ENCODE measurements around the gene TOR1A. TPM values are rescaled to one million over a fixed set of nuclear protein-coding genes. Genes with fewer than 3 reads are reported as not detected.

TOR1A gene
- total and polyA plus RNA-seq, 2 experiments from 2014 or later: 73.6 to 101 TPM

DNA sequence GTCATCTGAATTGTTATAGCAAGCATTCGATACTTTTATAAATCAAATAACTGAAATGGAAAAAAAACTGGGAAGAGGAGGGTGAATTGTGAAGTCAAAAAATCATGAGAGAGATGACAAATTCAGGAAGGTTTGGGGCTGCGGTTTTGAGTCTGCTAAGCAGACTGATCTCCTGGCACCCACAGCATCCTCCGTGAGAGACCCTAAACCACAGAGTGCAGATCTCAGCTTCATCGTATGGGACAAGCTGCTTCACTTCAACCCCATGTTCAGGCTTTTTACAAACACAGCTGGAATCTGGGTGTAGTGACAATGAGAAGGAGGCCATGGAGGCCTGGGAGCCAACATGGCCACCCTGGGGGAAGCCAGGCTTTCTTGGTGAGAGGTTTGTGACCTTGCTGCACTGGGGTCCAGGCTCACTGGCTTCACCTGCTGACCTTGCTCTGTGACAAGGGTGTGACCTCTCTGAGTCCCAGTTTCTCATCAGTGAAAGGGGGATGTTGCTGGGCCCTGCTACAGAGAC, 30.7 kb upstream of the TOR1A start:
- H3K4me2 ChIP-seq (ENCODE audit: unreplicated experiment): no peak overlapping the region
- no peaks in the 10 kb centered on the region for H4K20me1 ChIP-seq (ENCODE audit: insufficient read depth)
- peaks cover 8% of the 10 kb centered on the region; the same call in 1 of the 2 replicates for H3K36me3 ChIP-seq (ENCODE audit: low read depth)
- 93 to 97% methylated on average over 4 of the region's 4 CpGs for WGBS, 2 experiments (ENCODE audit: low coverage in 1 of 2, low lambda C conversion rate in 2 of 2, missing lambda C conversion rate in 2 of 2)
- no peaks in the 10 kb centered on the region for H3K79me2 ChIP-seq (ENCODE audit: insufficient read depth)
- no peaks in the 10 kb centered on the region for H3K9me3 ChIP-seq (ENCODE audit: low read depth)
- no peak overlapping the region for H3K27ac ChIP-seq
- no peak overlapping the region for H3K9ac ChIP-seq
- no peaks in the 10 kb centered on the region for H3K9me2 ChIP-seq (ENCODE audit: insufficient read depth)
- in situ Hi-C loops (cut with MboI): no loop called here
- no peak overlapping the region for H3K4me3 ChIP-seq
- DNase-seq: no peak
- H3K27me3 ChIP-seq (replicated peaks; ENCODE audit: insufficient read depth): no peaks in the 10 kb centered on the region
- no peak overlapping the region for H2AFZ ChIP-seq
- no peaks in the 10 kb centered on the region for H3F3A ChIP-seq (ENCODE audit: insufficient read depth)
- no peaks in the 10 kb centered on the region for H3K4me1 ChIP-seq (ENCODE audit: insufficient read depth)
- TF ChIP-seq EZH2 (IDR thresholded peaks at IDR 0.05; ENCODE audit: insufficient read depth, poor library complexity, severe bottlenecking) (no peak), EZH2phosphoT487 (IDR thresholded peaks at IDR 0.05; ENCODE audit: insufficient read depth, low read depth) (no peak)

DNA sequence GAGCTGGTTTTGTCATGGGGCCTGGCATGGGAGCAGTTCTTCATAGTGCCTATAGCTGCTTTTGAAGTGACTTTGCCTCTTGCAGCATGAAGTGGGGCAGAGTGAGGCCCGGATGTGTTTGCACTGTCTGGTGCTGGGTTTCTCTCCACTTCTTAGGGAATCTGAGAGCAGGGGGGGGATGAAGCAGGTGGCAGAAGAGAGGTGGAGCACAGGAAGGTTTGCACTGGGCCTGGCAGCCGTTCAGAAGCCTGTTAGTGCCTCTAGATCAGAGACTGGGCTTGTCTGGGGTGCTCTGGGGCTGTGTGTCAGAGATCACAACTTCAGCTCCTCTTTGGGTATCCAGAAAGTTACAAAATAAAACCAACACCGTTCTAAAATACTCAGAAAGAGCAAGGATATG, 29.7 kb upstream of the TOR1A start:
- Histone ChIP-seq H3K4me3 (no peak overlapping the region), H3K9me3 (ENCODE audit: low read depth) (no peaks in the 10 kb centered on the region), H4K20me1 (ENCODE audit: insufficient read depth) (no peaks in the 10 kb centered on the region), H3K27me3 (replicated peaks; ENCODE audit: insufficient read depth) (no peaks in the 10 kb centered on the region), H3K4me2 (ENCODE audit: unreplicated experiment) (no peak overlapping the region), H3K27ac (no peak overlapping the region), H3K9ac (no peak overlapping the region), H3K36me3 (ENCODE audit: low read depth) (peaks cover 8% of the 10 kb centered on the region; the same call in 1 of the 2 replicates), H2AFZ (no peak overlapping the region), H3K9me2 (ENCODE audit: insufficient read depth) (no peaks in the 10 kb centered on the region), H3F3A (ENCODE audit: insufficient read depth) (no peaks in the 10 kb centered on the region), H3K4me1 (ENCODE audit: insufficient read depth) (no peaks in the 10 kb centered on the region), H3K79me2 (ENCODE audit: insufficient read depth) (no peaks in the 10 kb centered on the region)
- 40 to 43% methylated on average over 3 of the region's 3 CpGs for WGBS, 2 experiments (ENCODE audit: low coverage in 1 of 2, low lambda C conversion rate in 2 of 2, missing lambda C conversion rate in 2 of 2)
- no peak for DNase-seq
- in situ Hi-C loops (cut with MboI): no loop called here
- TF ChIP-seq EZH2phosphoT487 (IDR thresholded peaks at IDR 0.05; ENCODE audit: insufficient read depth, low read depth) (no peak), EZH2 (IDR thresholded peaks at IDR 0.05; ENCODE audit: insufficient read depth, poor library complexity, severe bottlenecking) (no peak)

DNA sequence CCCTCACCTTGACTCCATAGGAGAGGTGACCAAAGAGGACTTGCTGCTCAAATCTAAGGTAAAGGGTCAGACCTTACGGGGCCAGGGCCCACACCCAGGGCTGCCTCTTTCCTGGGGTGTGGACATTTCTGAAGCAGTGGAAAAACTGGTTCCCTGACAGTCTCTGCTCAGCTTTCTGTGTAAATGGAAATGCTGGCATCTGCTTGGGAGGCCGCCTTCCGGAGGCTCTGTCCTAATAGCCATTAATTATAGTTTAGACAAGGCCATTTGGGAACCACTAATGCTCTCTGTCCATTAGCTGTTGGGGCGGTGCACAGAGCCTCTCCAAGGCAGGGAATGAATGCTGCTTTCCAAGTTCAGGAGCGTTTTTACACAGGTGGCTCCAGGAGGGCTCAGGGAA, 28.6 kb upstream of the TOR1A start:
- TF ChIP-seq EZH2phosphoT487 (IDR thresholded peaks at IDR 0.05; ENCODE audit: insufficient read depth, low read depth): no peak
- no peak for TF ChIP-seq EZH2 (IDR thresholded peaks at IDR 0.05; ENCODE audit: insufficient read depth, poor library complexity, severe bottlenecking)
- WGBS, 2 experiments (ENCODE audit: low coverage in 1 of 2, low lambda C conversion rate in 2 of 2, missing lambda C conversion rate in 2 of 2): 77 to 85% methylated on average over 5 of the region's 5 CpGs
- no peak for DNase-seq
- Histone ChIP-seq H3K27ac (no peak overlapping the region), H3K36me3 (ENCODE audit: low read depth) (peaks cover 8% of the 10 kb centered on the region; the same call in 1 of the 2 replicates), H2AFZ (no peak overlapping the region), H3K79me2 (ENCODE audit: insufficient read depth) (no peaks in the 10 kb centered on the region; the same call in 1 of the 2 replicates), H3K27me3 (replicated peaks; ENCODE audit: insufficient read depth) (no peaks in the 10 kb centered on the region), H4K20me1 (ENCODE audit: insufficient read depth) (no peaks in the 10 kb centered on the region), H3K4me2 (ENCODE audit: unreplicated experiment) (no peak overlapping the region), H3K4me3 (no peak overlapping the region), H3K9me2 (ENCODE audit: insufficient read depth) (no peaks in the 10 kb centered on the region), H3F3A (ENCODE audit: insufficient read depth) (no peaks in the 10 kb centered on the region), H3K4me1 (ENCODE audit: insufficient read depth) (no peaks in the 10 kb centered on the region), H3K9ac (no peak overlapping the region), H3K9me3 (ENCODE audit: low read depth) (no peaks in the 10 kb centered on the region)
- in situ Hi-C loops (cut with MboI): no loop called here

DNA sequence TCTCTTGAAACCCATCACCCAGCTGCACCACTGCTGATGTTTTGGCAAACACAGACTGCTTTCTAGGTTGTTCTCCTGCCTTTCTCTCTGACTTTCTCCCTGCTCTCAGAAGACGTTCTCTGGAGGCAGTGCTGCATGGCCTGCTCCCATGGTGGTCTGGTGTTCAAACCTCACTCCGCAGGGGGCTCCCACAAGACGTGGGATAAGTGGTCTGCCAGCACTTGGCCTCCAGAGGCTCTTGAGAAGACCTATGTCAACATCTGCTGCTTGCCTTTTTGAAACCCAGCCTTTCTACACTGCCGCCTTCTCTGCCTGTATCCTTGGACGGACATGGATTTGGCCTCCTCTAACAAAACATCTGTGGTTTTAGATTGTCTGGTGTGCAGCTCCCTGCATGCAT, 27.9 kb upstream of the TOR1A start:
- 78 to 82% methylated on average over 5 of the region's 5 CpGs for WGBS, 2 experiments (ENCODE audit: low coverage in 1 of 2, low lambda C conversion rate in 2 of 2, missing lambda C conversion rate in 2 of 2)
- H3K27ac ChIP-seq: no peak overlapping the region
- no peak for DNase-seq
- H3K36me3 ChIP-seq (ENCODE audit: low read depth): peaks cover 8% of the 10 kb centered on the region; the same call in 1 of the 2 replicates
- H3K9me3 ChIP-seq (ENCODE audit: low read depth): no peaks in the 10 kb centered on the region
- TF ChIP-seq EZH2phosphoT487 (IDR thresholded peaks at IDR 0.05; ENCODE audit: insufficient read depth, low read depth) (no peak), EZH2 (IDR thresholded peaks at IDR 0.05; ENCODE audit: insufficient read depth, poor library complexity, severe bottlenecking) (no peak)
- no peaks in the 10 kb centered on the region for H4K20me1 ChIP-seq (ENCODE audit: insufficient read depth)
- H3K9ac ChIP-seq: no peak overlapping the region
- H3F3A ChIP-seq (ENCODE audit: insufficient read depth): no peaks in the 10 kb centered on the region
- no peaks in the 10 kb centered on the region; the same call in 1 of the 2 replicates for H3K79me2 ChIP-seq (ENCODE audit: insufficient read depth)
- no peaks in the 10 kb centered on the region for H3K27me3 ChIP-seq (replicated peaks; ENCODE audit: insufficient read depth)
- no peak overlapping the region for H2AFZ ChIP-seq
- no peaks in the 10 kb centered on the region for H3K9me2 ChIP-seq (ENCODE audit: insufficient read depth)
- H3K4me2 ChIP-seq (ENCODE audit: unreplicated experiment): no peak overlapping the region
- no peaks in the 10 kb centered on the region for H3K4me1 ChIP-seq (ENCODE audit: insufficient read depth)
- H3K4me3 ChIP-seq: no peak overlapping the region
- in situ Hi-C loops (cut with MboI): no loop called here
